Posterior vena cava (tissue), 2 donors: ENCODE results near the gene DIP2C. TPM values are rescaled to one million over a fixed set of nuclear protein-coding genes. Genes with fewer than 3 reads are reported as not detected.
"Not testable (repeated sequence)": the region's sequence is repeated elsewhere in the genome, so short reads cannot be mapped to it uniquely, and the experiment has no call there.

ENCODE experiments used
- DNase-seq: peaks from one replicate; pipeline ENCODE4 v3.0.0-alpha.2; 2020; ENCODE audit warnings: low spot score
- intact Hi-C, 2 donors: fragments of 100-400 bp; cut with DNase I; formaldehyde crosslinking; loops; one replicate each; pipeline versions ENCODE4 v1.14.1 to v1.14.2; 2022 to 2023
- total RNA-seq, 2 donors: library from RNA; stranded (reverse); fragmentation: NEBNext Ultra II Directional; extraction: Animal tissue kit (Norgen Biotek cat#: 25700); gene quantifications; one replicate each; pipeline ENCODE4 v1.2.1, GENCODE V29; 2021
- donor health status: DM: yes; HTN: yes; CAD: no.
- donor health status: DM: yes; HTN: yes; CAD: no.

The DIP2C gene
- total RNA-seq, 2 donors from 2014 or later = 39.3 to 45.6 TPM

DNA sequence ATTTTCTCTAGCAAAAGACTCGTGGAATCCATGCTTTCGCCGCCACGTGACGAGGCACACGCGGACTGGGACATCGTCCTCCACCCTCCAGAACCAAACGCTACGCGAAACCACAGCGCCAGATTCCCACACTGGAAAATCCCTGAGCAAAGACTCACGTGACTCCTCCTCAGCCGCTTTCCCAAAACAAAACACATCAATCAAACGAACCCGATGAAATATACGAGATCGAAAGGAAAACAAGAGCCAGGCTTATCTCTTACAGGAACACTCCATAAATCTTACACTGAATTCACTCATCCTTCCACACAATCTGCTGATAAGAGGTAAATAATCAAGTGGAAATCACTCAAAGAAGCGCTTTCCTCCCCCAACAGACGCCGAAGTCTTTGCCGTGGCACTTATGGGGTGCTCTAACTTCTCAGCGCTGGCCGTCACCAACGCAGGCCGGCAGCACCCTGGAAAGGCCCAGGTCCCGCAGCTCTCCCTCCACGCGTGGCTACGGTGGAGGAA is 23.8 kb downstream of the DIP2C start:
- DNase-seq = peak; percentile 89
- intact Hi-C loops = loop anchor here in 1 of 2 donors (10.0 kb wide), 1 partner anchor 119 kb away; no protein-coding TSS in a partner anchor

DNA sequence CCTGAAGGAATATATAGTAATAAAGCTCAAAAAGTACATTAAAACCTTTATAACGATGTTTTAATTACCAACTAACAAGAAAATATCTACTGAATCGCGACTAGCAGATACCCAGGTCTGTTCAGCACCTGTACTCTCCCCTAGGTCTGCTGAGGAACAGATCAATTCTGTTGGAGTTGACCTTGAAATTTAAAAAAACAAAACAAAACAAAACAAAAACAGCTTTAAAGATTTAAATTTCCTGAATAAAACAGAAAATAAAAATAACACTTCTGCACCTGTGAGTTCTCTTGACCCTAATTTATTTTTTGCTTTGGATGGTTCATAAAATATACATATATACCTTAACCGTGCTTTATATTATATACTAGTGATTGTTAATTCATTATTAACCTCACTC is 24.6 kb downstream of the DIP2C start:
- no peak for DNase-seq
- intact Hi-C loops = loop anchor here in 1 of 2 donors (10.0 kb wide), 1 partner anchor 120 kb away; no protein-coding TSS in a partner anchor

DNA sequence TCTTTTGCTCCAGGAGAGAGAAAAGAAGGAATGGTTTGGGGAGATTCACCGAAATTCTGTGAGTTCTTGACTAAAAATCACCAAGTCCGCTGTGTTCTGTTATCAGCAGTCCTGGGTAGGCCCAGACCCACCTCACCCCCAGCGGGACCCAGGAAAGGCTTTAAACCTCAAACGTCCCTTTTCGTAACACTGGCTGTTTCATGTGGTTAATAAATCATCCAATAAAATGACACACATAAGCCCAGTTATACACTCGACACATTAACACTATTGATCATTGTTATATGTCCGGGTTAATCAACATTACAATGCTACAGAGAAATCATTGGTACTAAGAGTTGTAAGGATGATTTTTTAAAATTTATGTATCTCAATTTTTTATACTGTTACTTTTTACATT is 25.2 kb downstream of the DIP2C start:
- intact Hi-C loops = loop anchor here in 1 of 2 donors (10.0 kb wide), 1 partner anchor 120 kb away; no protein-coding TSS in a partner anchor
- DNase-seq = no peak

DNA sequence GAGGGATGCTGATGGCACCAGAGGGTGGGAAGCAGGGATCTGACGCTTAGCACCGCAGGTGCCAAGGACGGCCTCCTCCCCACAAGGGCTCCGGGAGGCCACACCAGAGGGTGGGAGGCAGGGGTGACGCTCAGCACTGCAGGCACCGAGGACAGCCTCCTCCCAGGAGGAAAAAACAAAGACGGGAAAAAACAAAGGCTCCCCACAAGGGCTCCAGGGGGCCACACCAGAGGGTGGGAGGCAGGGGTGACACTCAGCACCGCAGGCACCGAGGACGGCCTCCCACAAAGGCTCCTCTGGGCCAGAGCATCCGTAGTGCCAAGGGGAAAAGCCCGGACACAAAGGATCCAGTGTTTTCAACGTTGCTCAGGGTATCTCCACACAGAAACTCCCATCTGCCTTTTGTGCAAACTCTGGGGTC is 25.6 kb downstream of the DIP2C start:
- intact Hi-C loops = loop anchor here in 1 of 2 donors (10.0 kb wide), 1 partner anchor 121 kb away; no protein-coding TSS in a partner anchor
- DNase-seq = peak; percentile 73

DNA sequence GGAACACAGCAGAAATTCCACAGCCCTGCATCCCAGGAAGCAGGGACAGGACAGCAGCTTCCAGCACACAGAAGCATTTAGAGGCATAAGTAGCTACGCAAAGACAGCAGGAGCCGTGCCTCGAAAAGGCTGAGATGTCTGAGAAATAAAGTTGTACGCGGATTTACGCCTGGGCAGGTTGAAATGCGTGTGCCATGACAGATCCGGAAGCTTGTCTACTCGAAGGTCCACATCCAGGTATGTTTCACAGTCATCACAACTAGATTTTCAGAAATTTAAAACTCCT is 26.1 kb downstream of the DIP2C start:
- intact Hi-C loops = loop anchor here in 1 of 2 donors (10.0 kb wide), 1 partner anchor 121 kb away; no protein-coding TSS in a partner anchor
- DNase-seq = peak; percentile 42

DNA sequence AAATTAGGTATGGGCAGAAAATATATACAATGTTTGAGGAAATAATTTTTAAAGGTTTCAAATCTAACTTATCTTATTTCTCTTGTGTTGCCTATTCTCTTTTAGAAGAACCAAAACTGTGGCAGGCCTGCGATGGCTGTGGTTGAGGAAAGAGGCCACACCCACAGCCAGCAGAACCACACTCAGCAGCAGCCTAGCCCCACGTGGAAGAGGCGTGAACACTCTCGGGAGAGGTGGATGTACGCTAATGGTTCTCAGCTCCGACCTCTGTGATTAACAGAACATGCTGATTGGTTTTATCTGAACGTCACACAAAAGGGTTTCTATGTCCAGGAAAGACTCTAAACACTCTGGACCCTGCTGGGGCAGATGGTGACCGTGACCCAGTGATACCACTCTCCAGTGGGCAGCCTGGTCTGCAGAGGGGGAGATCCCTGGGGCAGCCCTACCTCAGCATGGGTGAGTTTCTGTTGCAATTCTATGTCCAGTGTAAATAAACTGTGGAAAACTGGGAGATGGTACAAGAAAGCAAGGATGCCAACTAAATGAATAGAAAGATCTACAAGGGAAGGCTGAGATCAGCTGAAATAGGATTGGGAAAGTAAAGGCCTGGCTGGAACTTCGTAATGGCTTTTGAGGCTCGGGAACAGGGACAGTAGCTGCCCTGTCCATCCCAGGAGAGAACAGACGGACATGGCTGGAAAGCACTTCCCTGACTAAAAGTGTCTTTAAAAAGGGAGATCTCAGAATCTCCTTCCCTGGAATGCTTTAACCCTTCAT is 26.6 kb downstream of the DIP2C start:
- intact Hi-C loops = loop anchor here in 1 of 2 donors (10.0 kb wide), 1 partner anchor 122 kb away; no protein-coding TSS in a partner anchor
- peak; percentile 53 for DNase-seq

DNA sequence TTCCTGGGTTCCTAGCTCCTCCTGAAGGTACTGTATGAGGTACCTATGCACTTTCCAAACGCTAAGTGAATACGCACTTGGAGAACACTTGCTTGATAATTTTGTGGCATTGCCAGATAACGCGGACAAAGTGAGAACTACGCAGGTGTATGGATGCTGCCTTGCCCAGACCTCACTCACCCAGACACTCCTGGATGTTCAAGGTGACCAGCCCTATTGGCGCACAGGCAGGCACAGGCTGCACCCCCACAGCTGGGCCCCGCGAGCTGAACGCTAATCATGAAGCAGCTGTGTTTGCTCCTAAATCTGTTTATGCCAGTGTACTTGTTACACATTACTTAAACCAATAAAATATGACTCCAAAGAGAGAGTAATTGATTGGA is 27.3 kb downstream of the DIP2C start:
- intact Hi-C loops = loop anchor here in 1 of 2 donors (10.0 kb wide), 1 partner anchor 123 kb away; no protein-coding TSS in a partner anchor

DNA sequence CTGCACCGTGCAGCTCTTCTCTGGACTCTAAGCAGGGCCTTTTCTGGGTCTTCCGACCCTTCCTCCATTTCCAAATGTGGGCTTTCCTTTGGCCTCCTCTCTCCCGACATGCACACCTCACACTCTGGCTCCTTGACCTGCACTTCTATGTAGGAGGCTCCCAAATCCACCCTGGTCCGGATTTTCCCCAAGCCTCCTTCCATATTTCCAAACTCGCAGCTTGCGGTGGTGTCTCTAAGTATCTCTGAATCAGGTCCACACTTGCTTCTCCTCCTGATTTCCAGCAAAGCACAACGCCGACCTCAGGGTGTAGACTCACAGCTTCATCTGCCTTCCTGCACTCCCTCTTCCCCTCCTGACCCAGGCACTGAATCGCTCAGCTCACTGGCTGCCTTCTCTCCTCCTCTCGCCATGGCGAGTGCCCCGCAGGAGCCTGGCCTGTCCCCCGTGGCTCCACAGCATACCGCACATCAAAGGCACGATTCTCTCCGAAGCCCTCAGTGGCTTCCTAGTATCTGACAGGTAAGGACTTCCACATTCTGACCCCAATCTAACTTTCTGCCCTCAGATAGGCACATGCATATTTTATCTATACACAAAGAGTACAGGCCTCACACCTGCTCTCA is 27.8 kb downstream of the DIP2C start:
- DNase-seq = peak; percentile 71
- intact Hi-C loops = loop anchor here in 1 of 2 donors (10.0 kb wide), 1 partner anchor 123 kb away; no protein-coding TSS in a partner anchor

More for the DNA sequence above, 27.3 kb downstream of the DIP2C start:
- peak; percentile 64 for DNase-seq

DNA sequence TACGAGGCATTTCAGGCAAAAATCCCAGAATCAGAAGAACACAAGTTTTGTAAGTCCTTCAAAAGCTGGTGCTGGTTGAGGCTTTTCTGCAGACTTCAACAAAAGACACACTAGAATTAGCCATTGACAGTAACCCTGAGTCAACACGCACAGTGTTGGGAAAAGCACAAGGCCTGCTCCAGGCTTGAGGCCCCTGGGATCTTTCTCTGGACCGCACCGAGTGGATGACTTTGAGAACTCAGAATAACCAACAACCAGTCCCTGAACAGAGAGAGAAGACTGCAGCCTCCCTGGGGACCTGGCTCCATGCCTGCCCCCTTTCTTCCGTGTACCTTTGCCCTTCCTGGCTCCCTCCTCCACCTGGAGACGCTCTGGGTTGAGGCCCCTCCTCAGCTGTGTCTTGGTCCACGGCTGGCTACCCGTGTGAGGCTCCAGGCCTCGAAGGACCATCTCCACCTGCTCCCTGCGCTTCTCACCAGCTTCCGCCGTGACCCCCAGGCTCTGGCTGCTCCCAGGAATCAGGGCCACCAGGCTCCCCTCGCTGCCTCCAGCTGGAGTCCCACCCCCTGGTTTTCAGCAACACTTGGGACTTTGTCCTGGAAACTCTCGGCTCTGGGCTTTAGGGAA is 28.4 kb downstream of the DIP2C start:
- intact Hi-C loops = loop anchor here in 1 of 2 donors (10.0 kb wide), 1 partner anchor 124 kb away; no protein-coding TSS in a partner anchor

DNA sequence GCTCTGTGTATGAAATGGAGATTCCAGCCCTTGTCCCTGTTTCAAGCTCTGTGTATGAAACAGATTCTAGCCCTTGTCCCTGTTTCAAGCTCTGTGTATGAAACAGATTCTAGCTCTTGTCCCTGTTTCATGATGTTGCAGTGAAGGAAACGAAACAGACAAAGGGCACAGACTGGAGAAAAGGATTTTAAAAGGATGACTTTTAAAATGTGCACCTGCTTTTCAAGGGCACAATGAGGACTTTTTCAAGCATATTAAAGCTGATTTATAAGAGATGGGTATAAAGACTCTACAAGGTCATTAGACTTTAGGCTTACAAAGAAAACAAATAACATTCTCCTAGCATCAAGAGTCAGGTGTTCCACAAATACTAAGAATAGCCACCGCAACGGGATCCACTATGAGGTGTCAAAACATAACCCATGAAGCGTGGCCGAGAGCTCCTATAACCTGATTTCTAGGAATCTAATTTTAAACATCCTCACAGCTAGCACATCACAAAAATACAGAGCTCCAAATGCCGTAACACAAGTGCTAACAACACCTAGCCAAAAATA is 29.0 kb downstream of the DIP2C start:
- intact Hi-C loops = loop anchor here in 1 of 2 donors (10.0 kb wide), 1 partner anchor 124 kb away; no protein-coding TSS in a partner anchor
- no peak for DNase-seq

More for the DNA sequence above, 28.4 kb downstream of the DIP2C start:
- DNase-seq = peak; percentile 70

DNA sequence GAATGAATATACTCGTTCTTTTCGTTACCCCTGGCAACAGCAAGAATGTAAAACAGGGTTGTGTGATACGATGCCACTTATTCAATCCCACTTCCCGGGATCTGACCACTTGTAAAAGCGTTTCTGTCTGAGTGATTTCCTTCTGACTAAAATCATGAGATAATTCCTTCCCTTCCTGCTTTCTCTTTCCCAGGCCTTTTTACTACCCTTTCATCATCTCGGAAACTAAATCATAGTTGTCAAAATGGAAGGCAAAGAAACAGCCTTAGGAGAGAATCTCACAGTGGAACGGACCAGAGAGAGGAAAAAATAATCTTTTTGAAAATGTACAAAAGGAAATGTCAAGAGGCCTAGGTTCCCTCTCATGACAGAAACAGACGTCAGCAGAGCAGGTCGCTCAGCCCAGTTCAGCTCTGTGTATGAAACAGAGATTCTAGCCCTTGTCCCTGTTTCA is 29.8 kb downstream of the DIP2C start:
- DNase-seq = no peak
- intact Hi-C loops = loop anchor here in 1 of 2 donors (10.0 kb wide), 1 partner anchor 125 kb away; no protein-coding TSS in a partner anchor

DNA sequence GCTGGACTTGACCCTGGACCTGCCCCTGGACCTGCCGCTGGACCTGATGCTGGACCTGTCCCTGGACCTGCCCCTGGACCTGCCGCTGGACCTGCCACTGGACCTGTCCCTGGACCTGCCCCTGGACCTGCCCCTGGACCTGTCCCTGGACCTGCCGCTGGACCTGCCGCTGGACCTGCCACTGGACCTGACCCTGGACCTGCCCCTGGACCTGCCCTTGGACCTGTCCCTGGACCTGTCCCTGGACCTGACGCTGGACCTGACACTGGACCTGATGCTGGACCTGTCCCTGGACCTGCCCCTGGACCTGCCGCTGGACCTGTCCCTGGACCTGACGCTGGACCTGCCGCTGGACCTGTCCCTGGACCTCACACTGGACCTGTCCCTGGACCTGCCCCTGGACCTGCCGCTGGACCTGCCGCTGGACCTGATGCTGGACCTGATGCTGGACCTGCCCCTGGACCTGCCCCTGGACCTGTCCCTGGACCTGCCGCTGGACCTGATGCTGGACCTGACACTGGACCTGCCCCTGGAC is 31.6 kb downstream of the DIP2C start:
- intact Hi-C loops = not testable (repeated sequence)
- DNase-seq = peak; percentile 45

DNA sequence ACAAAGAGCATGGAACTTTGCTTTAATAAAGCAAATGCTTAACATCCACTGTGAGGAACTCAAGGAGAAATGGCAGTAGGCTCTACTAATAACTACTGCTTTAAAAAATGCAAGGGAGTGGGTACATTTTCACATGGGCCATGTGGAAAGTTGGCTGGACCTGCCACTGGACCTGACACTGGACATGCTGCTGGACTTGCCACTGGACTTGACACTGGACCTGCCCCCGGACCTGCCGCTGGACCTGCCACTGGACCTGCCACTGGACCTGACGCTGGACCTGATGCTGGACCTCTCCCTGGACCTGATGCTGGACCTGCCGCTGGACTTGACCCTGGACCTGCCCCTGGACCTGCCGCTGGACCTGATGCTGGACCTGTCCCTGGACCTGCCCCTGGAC is 32.6 kb downstream of the DIP2C start:
- no peak for DNase-seq

DNA sequence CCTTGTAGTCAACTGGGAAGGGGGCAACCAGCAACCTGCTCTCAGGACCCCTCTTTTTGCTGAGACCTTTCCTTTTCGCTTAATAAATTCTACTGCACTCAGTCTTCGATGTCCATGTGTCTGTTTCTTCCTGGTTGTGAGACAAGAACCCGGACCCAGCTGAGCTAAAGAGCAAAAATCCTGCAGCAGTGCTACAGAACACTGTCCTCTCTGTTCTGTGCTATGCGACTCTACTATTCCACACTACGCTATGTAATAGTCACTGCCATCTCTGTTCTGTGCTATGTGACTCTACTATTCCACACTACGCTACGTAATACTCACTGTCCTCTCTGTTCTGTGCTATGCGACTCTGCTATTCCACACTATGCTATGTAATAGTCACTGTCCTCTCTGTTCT is 34.3 kb downstream of the DIP2C start:
- intact Hi-C loops = no loop called here

More for the DNA sequence above, 32.6 kb downstream of the DIP2C start:
- intact Hi-C loops = loop anchor here in 1 of 2 donors (1.0 kb wide), 1 partner anchor 14 kb away; no protein-coding TSS in a partner anchor

DNA sequence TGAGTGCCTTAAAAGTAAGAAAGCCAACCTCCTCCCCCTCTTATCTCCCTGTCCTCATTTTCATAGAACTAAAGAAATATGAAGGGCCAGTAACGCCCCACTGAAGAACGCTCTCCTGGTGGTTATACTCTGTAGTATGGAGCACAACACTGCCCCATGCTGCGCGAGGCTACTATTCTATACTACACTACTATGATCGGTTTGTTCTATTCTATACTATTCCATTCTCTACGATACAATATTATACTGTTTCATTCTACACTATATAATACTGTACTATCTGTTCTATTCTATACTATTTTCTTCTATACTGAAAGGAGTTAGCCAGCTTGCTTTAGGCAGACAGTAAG is 34.8 kb downstream of the DIP2C start:
- DNase-seq = no peak
- intact Hi-C loops = no loop called here

More for the DNA sequence above, 34.3 kb downstream of the DIP2C start:
- DNase-seq = no peak

DNA sequence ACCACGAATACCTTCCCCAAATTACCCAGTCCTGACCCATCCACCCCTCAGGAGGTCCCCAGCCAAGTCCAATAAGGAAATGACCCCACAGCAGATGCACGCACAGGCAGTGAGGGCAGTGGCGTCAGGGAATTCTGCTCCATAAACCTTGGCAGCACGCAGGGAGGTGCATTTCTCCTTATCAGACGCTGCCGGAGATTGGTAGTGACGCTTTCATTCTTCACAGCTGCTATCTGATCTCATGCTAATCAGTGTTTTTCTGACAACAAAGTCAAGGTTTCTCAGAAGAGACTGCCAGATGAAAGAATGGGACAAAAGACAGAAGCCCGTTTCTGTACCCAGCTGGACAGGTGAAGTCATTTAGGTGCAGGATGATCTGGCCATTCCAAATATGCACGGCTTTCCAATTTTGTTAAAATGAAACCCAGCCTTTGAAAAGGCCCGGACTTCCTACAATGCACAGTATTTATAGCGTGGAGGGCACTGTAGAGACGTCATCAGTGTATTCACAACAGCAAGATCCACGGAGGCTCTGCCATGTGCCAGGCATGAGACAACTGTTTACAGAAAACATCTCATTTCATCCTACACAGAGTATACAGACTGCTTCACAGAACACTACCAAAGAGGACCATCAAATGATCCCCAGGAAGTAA is 35.3 kb downstream of the DIP2C start:
- peak; percentile 62 for DNase-seq
- intact Hi-C loops = no loop called here

DNA sequence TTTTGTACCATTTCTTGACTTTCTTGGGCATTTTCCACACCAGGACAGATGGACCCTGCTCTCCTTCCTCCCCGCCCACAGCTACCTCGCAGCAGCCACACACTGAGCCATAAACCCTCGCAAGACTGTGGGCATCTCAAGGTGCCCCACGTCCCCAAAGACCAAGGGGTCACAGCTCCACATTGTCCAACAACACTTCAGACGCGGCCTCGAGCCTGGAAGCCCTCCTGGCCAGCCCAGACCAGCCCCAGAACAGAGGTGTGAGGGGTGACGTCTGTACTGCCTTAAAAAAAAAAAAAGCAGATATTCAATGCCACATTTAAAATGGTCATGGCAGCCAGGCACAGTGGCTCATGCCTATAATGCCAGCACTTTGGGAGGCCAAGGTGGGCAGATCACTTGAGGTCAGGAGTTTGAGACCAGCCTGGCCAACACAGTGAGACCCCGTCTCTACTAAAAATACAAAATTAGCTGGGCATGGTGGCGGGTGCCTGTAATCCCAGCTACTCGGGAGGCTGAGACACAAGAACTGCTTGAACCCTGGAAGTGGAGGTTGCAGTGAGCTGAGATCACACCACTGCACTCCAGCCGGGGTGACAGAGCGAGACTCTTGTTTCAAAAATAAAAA is 36.5 kb downstream of the DIP2C start:
- intact Hi-C loops, DNase-seq: not testable (repeated sequence)

DNA sequence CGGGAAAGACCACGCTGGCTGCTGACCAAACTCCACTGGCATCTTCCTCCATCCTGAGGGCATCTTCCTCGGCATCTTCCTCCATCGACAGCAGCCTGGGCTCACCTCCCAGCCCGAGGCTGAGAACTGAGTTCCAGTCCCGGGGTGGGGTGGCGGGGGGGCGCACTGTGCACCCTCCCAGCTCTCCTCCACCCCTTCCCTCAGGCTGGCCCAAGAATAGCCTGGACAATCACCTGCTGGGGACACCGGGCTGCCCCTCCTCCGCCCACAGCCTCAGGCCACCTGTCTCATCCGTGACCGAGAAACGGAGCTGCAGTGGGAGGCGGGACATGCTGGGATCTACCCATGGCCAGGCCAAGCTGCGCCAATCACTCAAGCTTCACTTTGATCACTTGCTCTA is 37.2 kb downstream of the DIP2C start:
- DNase-seq = peak; percentile 64
- intact Hi-C loops = no loop called here
